ENCODE measurements around the gene HDDC3.
"Not testable (repeated sequence)": the region's sequence is repeated elsewhere in the genome, so short reads cannot be mapped to it uniquely, and the experiment has no call there.

Gene HDDC3

DNA sequence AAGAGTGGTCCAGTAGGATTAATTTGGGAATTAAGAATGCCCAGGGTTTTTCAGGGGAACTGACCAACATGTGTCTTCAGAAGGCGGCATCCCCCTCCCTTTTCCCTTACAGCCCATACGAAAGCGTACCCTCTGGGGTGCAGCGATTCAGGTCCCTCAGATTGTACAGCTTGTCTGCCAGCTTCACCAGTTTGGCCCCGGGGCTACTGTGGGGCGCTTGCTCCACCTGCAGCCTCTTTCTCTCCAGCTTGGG, 848 bp downstream of the HDDC3 start:
- no peak for DNase-seq (ENCODE audit: low read depth, low spot score)
- Histone ChIP-seq H3K9ac (ENCODE audit: insufficient read length) (peak overlapping the region; percentile 92), H3K36me3 (ENCODE audit: insufficient read depth, low read length) (no peaks in the 10 kb centered on the region; the same call in 1 of the 2 replicates), H3K9me3 (ENCODE audit: low read depth, low read length) (no peaks in the 10 kb centered on the region), H3K4me3 (peak overlapping the region; percentile 99), H3K27ac (no peak overlapping the region; the same call in 1 of the 2 replicates)
- no peak for TF ChIP-seq FOXP2 (optimal IDR thresholded peaks at IDR 0.05; ENCODE audit: control extremely low read depth, extremely low read length, insufficient read depth)
- TF ChIP-seq POLR2AphosphoS5 (IDR thresholded peaks at IDR 0.05; ENCODE audit: borderline replicate concordance, low read depth, low read length): no peak

DNA sequence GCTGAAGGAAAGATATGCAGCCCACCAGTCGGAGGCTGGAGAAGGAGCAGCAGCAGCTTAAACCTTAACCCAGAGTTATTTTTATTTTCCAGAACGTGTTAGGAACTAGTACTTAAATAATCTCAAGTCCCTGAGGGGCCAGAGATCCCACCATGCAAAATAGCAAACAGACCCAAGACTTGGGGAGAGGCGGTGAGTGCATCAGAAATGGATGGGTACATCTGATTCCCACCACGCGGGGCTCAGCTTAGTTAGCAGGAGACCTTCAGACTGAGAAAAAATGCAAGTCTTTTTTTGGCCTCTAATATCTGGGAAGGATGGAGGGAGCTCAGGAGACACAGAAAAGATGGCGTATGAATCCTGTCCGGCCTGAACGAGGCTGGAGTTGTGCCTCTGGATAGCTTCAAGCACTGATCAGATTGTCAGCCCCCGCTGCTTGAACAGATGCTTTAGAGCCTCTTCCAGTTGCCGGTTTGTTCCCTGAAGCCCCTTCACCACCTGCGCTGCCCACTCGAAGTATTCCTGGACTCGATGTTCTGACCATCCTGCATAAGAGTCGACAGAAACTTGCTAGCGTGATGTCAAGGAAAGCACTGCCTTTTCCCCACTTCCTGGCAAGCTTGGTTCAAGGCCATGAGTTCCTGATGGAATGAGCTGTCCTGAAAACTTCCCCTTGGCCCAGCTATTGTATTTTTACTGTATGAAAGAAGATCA, 1.3 kb downstream of the HDDC3 start:
- peak overlapping the region; percentile 89 for H3K27ac ChIP-seq
- H3K9ac ChIP-seq (ENCODE audit: insufficient read length): peak overlapping the region; percentile 92
- DNase-seq (ENCODE audit: low read depth, low spot score): no peak

GRCh38 chr15:90929246-90930019, 2.9 kb downstream of the HDDC3 start:
- Histone ChIP-seq H3K9me3 (ENCODE audit: low read depth, low read length) (no peaks in the 10 kb centered on the region), H3K4me3 (peak overlapping the region; percentile 87), H3K36me3 (ENCODE audit: insufficient read depth, low read length) (no peaks in the 10 kb centered on the region), H3K27ac (peak overlapping the region; percentile 89), H3K9ac (ENCODE audit: insufficient read length) (peak overlapping the region; percentile 86)
- DNase-seq (ENCODE audit: low read depth, low spot score): no peak
- TF ChIP-seq EZH2 (IDR thresholded peaks at IDR 0.05) (no peak), FOXP2 (optimal IDR thresholded peaks at IDR 0.05; ENCODE audit: control extremely low read depth, extremely low read length, insufficient read depth) (no peak), POLR2AphosphoS5 (IDR thresholded peaks at IDR 0.05; ENCODE audit: borderline replicate concordance, low read depth, low read length) (no peak)

More for the DNA sequence above, 1.3 kb downstream of the HDDC3 start:
- Histone ChIP-seq H3K9me3 (ENCODE audit: low read depth, low read length) (no peaks in the 10 kb centered on the region), H3K4me3 (peak overlapping the region; percentile 99), H3K36me3 (ENCODE audit: insufficient read depth, low read length) (no peaks in the 10 kb centered on the region)
- TF ChIP-seq POLR2AphosphoS5 (IDR thresholded peaks at IDR 0.05; ENCODE audit: borderline replicate concordance, low read depth, low read length): no peak
- no peak for TF ChIP-seq FOXP2 (optimal IDR thresholded peaks at IDR 0.05; ENCODE audit: control extremely low read depth, extremely low read length, insufficient read depth)
- TF ChIP-seq EZH2 (IDR thresholded peaks at IDR 0.05): no peak

GRCh38 chr15:90928106-90928505, 4.2 kb downstream of the HDDC3 start:
- peak overlapping the region; percentile 11 for H3K9ac ChIP-seq (ENCODE audit: insufficient read length)
- H3K36me3 ChIP-seq (ENCODE audit: insufficient read depth, low read length); H3K4me3 ChIP-seq; DNase-seq (ENCODE audit: low read depth, low spot score); H3K9me3 ChIP-seq (ENCODE audit: low read depth, low read length): not testable (repeated sequence)
- H3K27ac ChIP-seq: peak overlapping the region; percentile 46; the same call in 1 of the 2 replicates

DNA sequence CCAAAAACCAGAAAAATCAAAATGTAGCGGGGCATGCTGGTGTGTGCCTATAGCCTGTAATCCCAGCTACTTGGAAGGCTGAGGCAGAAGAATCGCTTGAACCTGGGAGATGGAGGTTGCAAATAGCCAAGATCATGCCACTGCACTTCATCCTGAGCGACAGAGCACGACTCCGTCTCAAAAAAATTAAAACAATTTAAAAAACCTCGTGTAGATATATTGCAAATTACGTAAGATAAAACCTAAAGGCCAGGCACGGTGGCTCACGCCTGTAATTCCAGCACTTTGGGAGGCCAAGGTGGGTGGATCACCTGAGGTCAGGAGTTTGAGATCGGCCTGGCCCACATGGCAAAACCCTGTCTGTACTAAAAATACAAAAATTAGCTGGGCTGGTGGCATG, 5.6 kb downstream of the HDDC3 start:
- not testable (repeated sequence) for DNase-seq (ENCODE audit: low read depth, low spot score); H3K36me3 ChIP-seq (ENCODE audit: insufficient read depth, low read length); H3K4me3 ChIP-seq; H3K9ac ChIP-seq (ENCODE audit: insufficient read length); H3K27ac ChIP-seq; H3K9me3 ChIP-seq (ENCODE audit: low read depth, low read length)

- Histone ChIP-seq H3K9ac (ENCODE audit: insufficient read length) (no peak overlapping the region), H3K27ac (no peak overlapping the region), H3K36me3 (ENCODE audit: insufficient read depth, low read length) (peaks cover 20% of the 10 kb centered on the region; the same call in 1 of the 2 replicates), H3K4me3 (no peak overlapping the region), H3K9me3 (ENCODE audit: low read depth, low read length) (no peaks in the 10 kb centered on the region)
- DNase-seq (ENCODE audit: low read depth, low spot score): no peak
- TF ChIP-seq FOXP2 (optimal IDR thresholded peaks at IDR 0.05; ENCODE audit: control extremely low read depth, extremely low read length, insufficient read depth): no peak
- no peak for TF ChIP-seq POLR2AphosphoS5 (IDR thresholded peaks at IDR 0.05; ENCODE audit: borderline replicate concordance, low read depth, low read length)
- TF ChIP-seq EZH2 (IDR thresholded peaks at IDR 0.05): no peak
Measured at GRCh38 chr15:90924375-90924774, 8.0 kb downstream of the HDDC3 start.

GRCh38 chr15:90922712-90923322, 9.5 kb downstream of the HDDC3 start:
- H3K9ac ChIP-seq (ENCODE audit: insufficient read length): not testable (repeated sequence)

GRCh38 chr15:90921887-90922286, 10.5 kb downstream of the HDDC3 start:
- no peaks in the 10 kb centered on the region for H3K9me3 ChIP-seq (ENCODE audit: low read depth, low read length)
- peaks cover 41% of the 10 kb centered on the region; the same call in 1 of the 2 replicates for H3K36me3 ChIP-seq (ENCODE audit: insufficient read depth, low read length)
- no peak overlapping the region for H3K9ac ChIP-seq (ENCODE audit: insufficient read length)
- no peak overlapping the region for H3K4me3 ChIP-seq
- TF ChIP-seq EZH2 (IDR thresholded peaks at IDR 0.05): no peak
- TF ChIP-seq FOXP2 (optimal IDR thresholded peaks at IDR 0.05; ENCODE audit: control extremely low read depth, extremely low read length, insufficient read depth): no peak
- TF ChIP-seq POLR2AphosphoS5 (IDR thresholded peaks at IDR 0.05; ENCODE audit: borderline replicate concordance, low read depth, low read length): no peak
- no peak for DNase-seq (ENCODE audit: low read depth, low spot score)
- no peak overlapping the region for H3K27ac ChIP-seq

More at GRCh38 chr15:90922712-90923322, 9.5 kb downstream of the HDDC3 start:
- peaks cover 32% of the 10 kb centered on the region; the same call in 1 of the 2 replicates for H3K36me3 ChIP-seq (ENCODE audit: insufficient read depth, low read length)
- not testable (repeated sequence) for H3K9me3 ChIP-seq (ENCODE audit: low read depth, low read length); H3K4me3 ChIP-seq; H3K27ac ChIP-seq; DNase-seq (ENCODE audit: low read depth, low spot score)

DNA sequence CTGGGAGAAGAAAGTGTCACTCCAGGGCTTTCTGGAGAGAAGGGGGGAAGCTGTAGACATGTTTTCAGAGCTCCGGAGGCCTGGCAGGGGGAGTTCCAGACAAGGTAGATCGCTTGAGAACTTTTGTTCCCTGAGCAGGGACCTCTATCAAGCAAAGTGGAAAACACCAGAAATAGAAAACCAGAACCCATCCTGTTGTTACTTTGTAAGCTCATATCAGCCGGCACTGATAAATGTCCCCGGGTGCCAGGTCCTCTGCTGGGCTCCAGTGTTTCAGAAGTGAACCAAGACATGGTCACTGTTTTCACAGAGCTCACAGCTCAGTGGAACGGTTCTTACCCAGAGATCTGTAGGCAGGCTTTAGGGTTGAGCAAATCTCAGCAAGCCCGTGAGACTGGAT, 13.5 kb downstream of the HDDC3 start:
- H3K9ac ChIP-seq (ENCODE audit: insufficient read length): no peak overlapping the region
- H3K9me3 ChIP-seq (ENCODE audit: low read depth, low read length): no peaks in the 10 kb centered on the region
- H3K27ac ChIP-seq: no peak overlapping the region
- H3K36me3 ChIP-seq (ENCODE audit: insufficient read depth, low read length): peaks cover 61% of the 10 kb centered on the region; the same call in 1 of the 2 replicates
- DNase-seq (ENCODE audit: low read depth, low spot score): no peak
- TF ChIP-seq EZH2 (IDR thresholded peaks at IDR 0.05) (no peak), FOXP2 (optimal IDR thresholded peaks at IDR 0.05; ENCODE audit: control extremely low read depth, extremely low read length, insufficient read depth) (no peak), POLR2AphosphoS5 (IDR thresholded peaks at IDR 0.05; ENCODE audit: borderline replicate concordance, low read depth, low read length) (no peak)
- H3K4me3 ChIP-seq: no peak overlapping the region
